Fibroblast of mammary gland (primary cell): Measurements from ENCODE around the gene IP6K3.

Source experiments
- DNase-seq: peaks from one replicate; pipeline ENCODE4 v3.0.0-alpha.2; 2010; ENCODE audit warnings: low read depth
- H3K4me3 ChIP-seq: 2 replicates; pipeline ENCODE4 v1.5.1; 2011; ENCODE audit warnings: low read depth, mild to moderate bottlenecking, low read length, moderate library complexity; ENCODE audit not compliant: control insufficient read depth
- TF ChIP-seq, protein P1 (sequence below): conservative IDR thresholded peaks from 2 replicates; pipeline ENCODE4 v1.5.1; 2011; ENCODE audit warnings: low read depth, low read length, inconsistent platforms; ENCODE audit not compliant: control insufficient read depth, insufficient read depth

IP6K3 gene

DNA sequence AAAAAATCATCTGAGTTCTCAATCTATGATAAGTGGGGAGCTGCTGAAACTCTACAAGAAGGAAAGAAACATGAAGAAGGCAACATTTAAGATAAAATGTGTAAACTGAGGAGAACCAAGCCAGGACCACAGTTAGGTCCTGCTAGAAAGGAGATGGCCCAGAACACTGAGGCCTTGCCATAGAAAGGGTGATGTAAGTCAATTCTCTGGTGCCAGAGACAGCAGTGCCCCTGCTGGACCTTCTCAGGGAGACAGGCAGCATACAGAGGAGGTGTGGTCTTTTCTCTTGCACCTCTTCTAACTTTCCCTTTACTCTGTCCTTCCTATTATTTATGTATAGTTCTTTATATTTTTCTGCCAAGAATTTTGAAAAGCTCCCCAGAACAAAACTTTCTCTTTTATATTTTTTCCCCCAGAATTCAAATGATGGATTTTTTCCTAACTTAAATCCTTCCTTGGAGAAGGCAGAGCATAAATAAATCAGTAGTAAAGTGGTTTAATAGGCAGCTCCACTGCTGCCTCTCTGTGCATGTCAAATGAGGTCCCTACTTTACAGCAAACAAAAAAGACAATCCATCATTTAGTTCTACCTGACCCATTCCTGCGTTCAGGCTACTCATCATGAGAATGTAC lies 44.2 kb downstream of the IP6K3 start:
- TF ChIP-seq, protein P1, sequence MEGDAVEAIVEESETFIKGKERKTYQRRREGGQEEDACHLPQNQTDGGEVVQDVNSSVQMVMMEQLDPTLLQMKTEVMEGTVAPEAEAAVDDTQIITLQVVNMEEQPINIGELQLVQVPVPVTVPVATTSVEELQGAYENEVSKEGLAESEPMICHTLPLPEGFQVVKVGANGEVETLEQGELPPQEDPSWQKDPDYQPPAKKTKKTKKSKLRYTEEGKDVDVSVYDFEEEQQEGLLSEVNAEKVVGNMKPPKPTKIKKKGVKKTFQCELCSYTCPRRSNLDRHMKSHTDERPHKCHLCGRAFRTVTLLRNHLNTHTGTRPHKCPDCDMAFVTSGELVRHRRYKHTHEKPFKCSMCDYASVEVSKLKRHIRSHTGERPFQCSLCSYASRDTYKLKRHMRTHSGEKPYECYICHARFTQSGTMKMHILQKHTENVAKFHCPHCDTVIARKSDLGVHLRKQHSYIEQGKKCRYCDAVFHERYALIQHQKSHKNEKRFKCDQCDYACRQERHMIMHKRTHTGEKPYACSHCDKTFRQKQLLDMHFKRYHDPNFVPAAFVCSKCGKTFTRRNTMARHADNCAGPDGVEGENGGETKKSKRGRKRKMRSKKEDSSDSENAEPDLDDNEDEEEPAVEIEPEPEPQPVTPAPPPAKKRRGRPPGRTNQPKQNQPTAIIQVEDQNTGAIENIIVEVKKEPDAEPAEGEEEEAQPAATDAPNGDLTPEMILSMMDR: peak; percentile 66
- no peak overlapping the region for H3K4me3 ChIP-seq
- DNase-seq: peak; percentile 65

DNA sequence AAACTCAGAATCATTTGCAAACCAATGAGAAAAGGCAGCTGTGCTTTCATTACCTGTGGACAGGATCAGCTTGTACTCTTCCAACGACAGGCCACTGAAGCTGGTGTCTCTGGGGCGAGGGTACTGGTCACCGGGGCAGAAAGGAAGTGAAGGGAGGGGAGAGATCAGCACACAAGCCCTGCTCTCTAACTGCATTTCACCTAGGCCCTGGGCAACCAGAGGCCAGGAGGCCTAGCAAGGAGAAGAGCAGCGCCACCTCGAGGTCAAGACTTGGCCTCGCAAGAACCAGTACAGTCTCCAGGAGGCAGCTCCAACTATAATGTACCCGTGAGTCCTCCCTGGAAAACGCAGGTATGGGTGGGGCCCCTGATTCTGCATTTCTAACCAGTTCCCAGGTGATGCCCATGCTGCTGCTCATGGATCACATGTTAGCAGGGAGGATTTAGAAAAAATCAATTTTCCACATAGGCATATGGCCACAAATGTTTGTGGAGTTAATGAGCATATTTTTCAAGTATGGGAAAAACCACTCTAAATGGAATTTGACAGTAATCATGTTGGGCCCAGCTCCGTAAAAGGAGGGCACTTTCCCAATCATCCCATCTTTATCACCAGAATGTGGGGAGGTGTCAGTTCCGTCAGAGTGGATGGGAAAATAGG lies 46.2 kb downstream of the IP6K3 start:
- no peak overlapping the region for H3K4me3 ChIP-seq
- TF ChIP-seq, protein P1: peak; percentile 76
- peak; percentile 74 for DNase-seq

DNA sequence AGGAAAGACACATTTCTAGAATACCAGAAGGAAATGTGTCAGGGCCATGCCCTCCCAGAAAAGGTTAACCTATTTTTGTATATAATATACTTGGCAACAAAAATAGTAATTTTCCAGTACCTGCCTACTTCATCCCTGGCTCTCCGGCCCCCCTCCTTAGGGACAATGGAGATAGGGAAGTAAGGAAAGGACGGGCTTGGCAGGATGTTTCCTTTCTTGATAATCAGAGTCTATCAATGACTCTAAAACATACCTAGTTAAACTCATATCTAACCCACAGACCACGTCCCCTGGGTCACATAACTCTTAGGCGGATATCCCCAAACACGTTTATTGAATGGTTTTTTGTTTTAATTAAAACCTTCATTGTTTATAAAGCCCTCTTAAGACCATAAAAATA lies 47.0 kb downstream of the IP6K3 start:
- H3K4me3 ChIP-seq: no peak overlapping the region
- TF ChIP-seq, protein P1: no peak
- DNase-seq: no peak

DNA sequence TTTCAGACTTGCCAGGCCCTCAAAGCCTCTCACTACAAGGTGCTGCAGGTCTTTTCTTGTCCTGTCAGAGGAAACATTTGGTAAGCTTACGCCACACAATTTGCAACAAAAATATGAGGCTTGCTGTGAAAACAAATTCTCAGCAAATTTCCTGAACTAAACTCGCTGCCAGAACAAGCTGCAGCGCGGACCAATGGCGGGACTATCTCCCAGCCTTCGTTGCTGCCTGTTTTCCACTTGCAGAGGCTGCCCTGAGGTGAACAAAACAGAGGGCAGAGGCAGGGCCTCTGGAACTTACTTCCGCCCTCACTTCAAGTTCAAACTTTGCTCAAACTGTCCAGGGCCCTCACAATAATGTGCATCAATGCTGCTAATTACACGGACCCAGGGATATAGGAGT lies 47.6 kb downstream of the IP6K3 start:
- TF ChIP-seq, protein P1: no peak
- H3K4me3 ChIP-seq: no peak overlapping the region
- no peak for DNase-seq

DNA sequence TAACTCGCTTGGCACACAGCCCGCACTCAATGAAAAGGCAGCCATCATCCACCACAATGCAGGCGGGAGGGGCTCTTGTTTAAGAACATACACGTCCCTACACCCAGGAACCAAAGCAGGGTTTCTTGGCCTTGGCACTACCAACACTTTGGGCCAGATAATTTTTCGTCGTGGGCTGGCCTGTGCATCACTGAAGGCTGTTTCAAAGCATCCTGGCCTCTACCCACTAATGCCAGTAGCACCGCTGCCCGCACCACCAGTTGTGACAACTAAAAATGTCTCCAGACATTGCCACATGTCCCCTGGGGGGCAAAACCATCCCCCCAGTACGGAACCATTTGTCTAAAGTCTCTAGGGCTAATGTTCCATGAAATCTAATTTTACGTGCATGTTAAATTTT lies 48.2 kb downstream of the IP6K3 start:
- H3K4me3 ChIP-seq: no peak overlapping the region
- DNase-seq: no peak
- TF ChIP-seq, protein P1: no peak

DNA sequence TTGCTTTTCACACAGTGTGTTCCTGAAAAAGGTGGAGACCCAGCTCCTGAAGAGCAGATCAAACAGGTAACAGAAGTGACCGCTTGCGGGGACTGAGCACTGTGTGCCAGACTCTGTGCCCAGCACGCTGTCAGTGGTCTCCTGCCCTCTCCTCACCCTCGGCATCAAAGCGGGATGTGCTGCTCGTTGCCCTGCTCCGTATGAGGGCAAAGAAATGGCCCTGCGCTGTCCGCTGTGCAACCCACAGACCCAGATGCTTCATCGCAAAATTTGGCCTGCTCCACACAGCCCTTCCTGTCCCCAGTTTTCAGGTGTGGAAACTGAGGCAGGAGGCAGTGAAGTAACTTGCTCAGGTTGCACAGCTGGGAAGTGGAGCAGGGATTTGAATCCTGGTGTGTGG lies 48.9 kb downstream of the IP6K3 start:
- TF ChIP-seq, protein P1: no peak
- DNase-seq: no peak
- no peak overlapping the region for H3K4me3 ChIP-seq
